ENCODE results near the gene LMO4. TPM values are rescaled to one million over a fixed set of nuclear protein-coding genes. Genes with fewer than 3 reads are reported as not detected.

Gene LMO4
- total RNA-seq, 6 experiments from 2014 or later = 33.1 to 43.4 (median 38.3) TPM

DNA sequence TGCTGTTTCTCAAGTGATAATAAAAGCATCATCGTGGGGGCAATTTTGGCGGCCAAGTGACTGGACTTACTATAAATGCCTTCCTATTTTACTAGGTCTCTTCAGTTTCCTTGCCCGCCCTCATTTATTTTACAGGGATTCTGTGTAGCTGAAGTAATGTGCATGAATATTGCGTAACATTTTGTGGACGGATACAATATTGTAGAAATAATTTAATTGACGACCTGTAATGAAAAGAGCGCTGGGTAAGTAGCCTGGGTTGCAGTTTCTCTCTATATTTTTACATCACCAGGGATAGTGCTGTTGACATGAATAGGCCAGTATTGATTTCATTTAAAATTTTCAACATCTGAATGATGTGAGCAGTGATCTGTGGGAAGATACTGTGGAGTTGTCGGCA, 28.1 kb upstream of the LMO4 start:
- DNase-seq = no peak
- no peaks in the 10 kb centered on the region for H3K9me3 Mint-ChIP-seq
- H3K27ac Mint-ChIP-seq = no peak overlapping the region
- H3K4me1 Mint-ChIP-seq (ENCODE audit: low read depth) = peaks cover 3% of the 10 kb centered on the region
- no peak overlapping the region for H3K4me3 Mint-ChIP-seq
- TF ChIP-seq, protein P1, sequence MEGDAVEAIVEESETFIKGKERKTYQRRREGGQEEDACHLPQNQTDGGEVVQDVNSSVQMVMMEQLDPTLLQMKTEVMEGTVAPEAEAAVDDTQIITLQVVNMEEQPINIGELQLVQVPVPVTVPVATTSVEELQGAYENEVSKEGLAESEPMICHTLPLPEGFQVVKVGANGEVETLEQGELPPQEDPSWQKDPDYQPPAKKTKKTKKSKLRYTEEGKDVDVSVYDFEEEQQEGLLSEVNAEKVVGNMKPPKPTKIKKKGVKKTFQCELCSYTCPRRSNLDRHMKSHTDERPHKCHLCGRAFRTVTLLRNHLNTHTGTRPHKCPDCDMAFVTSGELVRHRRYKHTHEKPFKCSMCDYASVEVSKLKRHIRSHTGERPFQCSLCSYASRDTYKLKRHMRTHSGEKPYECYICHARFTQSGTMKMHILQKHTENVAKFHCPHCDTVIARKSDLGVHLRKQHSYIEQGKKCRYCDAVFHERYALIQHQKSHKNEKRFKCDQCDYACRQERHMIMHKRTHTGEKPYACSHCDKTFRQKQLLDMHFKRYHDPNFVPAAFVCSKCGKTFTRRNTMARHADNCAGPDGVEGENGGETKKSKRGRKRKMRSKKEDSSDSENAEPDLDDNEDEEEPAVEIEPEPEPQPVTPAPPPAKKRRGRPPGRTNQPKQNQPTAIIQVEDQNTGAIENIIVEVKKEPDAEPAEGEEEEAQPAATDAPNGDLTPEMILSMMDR (IDR thresholded peaks at IDR 0.05) = no peak
- peaks cover 21% of the 10 kb centered on the region for H3K27me3 Mint-ChIP-seq (ENCODE audit: insufficient read depth)
- no peaks in the 10 kb centered on the region for H3K36me3 Mint-ChIP-seq (ENCODE audit: low read depth)

DNA sequence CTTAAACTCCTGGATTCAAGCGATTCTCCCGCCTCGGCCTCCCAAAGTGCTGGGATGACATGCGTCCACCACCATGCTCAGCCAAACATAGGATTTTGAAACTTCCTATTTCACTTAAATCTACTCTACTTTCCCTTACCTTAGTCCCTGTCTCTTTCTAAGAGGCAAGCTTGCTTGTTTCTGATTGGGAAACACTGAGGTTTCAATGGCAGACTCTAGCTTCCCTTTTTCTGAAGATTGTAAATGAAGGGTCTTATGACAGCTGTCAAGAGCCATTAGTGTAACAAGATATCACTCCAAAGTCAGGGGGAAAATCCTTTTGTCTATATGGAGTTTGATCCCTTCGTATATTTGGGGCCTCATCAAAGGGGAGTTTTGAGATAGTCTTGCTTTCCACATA, 23.5 kb upstream of the LMO4 start:
- Mint-ChIP-seq H3K4me3 (no peak overlapping the region), H3K9me3 (no peaks in the 10 kb centered on the region), H3K4me1 (ENCODE audit: low read depth) (peaks cover 9% of the 10 kb centered on the region), H3K27me3 (ENCODE audit: insufficient read depth) (peaks cover 21% of the 10 kb centered on the region), H3K27ac (no peak overlapping the region), H3K36me3 (ENCODE audit: low read depth) (no peaks in the 10 kb centered on the region)
- DNase-seq = no peak
- TF ChIP-seq, protein P1 (IDR thresholded peaks at IDR 0.05) = no peak

DNA sequence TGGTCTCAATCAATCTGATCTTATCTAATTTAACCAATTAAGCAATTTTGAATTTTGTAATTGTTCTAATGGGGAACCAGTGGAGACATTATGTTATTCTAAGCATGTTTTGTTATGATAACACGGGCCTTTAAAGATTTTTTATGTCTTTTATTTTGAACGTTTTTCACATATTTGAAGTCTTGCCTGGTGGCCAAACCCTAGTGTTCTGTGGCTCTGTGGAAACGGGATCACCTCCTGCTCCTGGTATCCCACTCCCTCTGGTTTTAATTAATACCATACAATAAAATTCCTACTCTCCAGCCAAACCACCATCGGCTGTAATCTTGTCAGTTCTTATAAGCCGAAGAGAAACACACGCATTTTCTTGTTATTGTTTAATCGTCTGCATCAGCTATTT, 22.9 kb upstream of the LMO4 start:
- Mint-ChIP-seq H3K27me3 (ENCODE audit: insufficient read depth) (peaks cover 25% of the 10 kb centered on the region), H3K36me3 (ENCODE audit: low read depth) (no peaks in the 10 kb centered on the region), H3K27ac (no peak overlapping the region), H3K4me3 (no peak overlapping the region), H3K4me1 (ENCODE audit: low read depth) (peaks cover 9% of the 10 kb centered on the region), H3K9me3 (no peaks in the 10 kb centered on the region)
- no peak for DNase-seq
- TF ChIP-seq, protein P1 (IDR thresholded peaks at IDR 0.05) = no peak

DNA sequence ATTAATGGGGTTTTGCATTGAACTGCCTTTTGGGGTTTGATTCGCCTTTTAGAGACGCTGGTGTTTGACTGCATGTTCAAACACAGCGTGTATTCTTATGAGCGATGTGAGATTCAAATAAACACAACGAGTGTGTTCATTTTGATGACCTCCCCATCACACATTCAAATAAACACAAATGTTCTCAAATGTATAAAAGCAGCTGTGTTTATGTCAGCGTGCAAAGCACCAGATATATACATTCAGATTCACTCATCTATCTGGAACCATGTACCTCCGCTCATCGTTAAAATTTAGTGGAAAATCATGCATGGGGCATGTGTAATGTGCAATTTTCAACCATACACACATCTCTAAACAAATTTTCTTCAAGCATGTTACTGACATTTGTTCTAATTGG, 21.4 kb upstream of the LMO4 start:
- Mint-ChIP-seq H3K27ac (no peak overlapping the region), H3K27me3 (ENCODE audit: insufficient read depth) (peaks cover 21% of the 10 kb centered on the region), H3K36me3 (ENCODE audit: low read depth) (no peaks in the 10 kb centered on the region), H3K9me3 (no peaks in the 10 kb centered on the region), H3K4me3 (no peak overlapping the region), H3K4me1 (ENCODE audit: low read depth) (peaks cover 9% of the 10 kb centered on the region)
- TF ChIP-seq, protein P1 (IDR thresholded peaks at IDR 0.05) = no peak
- DNase-seq = no peak

DNA sequence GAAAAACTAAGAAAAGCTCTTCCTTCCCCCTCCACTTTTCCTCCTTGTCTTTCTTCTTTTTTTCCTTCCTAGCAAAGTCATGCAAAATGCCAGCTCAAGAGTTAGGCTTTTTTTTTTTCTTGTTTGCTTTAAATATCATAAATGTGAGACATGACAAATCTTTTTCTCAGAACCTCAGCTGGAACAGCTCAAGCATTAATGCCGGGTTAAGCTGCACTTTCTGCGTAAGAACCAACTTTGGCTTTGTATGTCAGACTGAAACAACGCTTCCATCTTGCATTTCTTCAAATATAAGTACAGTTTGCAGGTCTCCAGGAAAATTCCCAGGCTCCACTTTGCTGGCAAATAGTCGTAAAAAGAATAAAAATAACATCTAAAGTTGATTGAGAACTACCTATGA, 20.7 kb upstream of the LMO4 start:
- peaks cover 9% of the 10 kb centered on the region for H3K4me1 Mint-ChIP-seq (ENCODE audit: low read depth)
- no peak overlapping the region for H3K4me3 Mint-ChIP-seq
- no peaks in the 10 kb centered on the region for H3K9me3 Mint-ChIP-seq
- no peak overlapping the region for H3K27ac Mint-ChIP-seq
- TF ChIP-seq, protein P1 (IDR thresholded peaks at IDR 0.05) = no peak
- peaks cover 21% of the 10 kb centered on the region for H3K27me3 Mint-ChIP-seq (ENCODE audit: insufficient read depth)
- DNase-seq = no peak
- no peaks in the 10 kb centered on the region for H3K36me3 Mint-ChIP-seq (ENCODE audit: low read depth)

DNA sequence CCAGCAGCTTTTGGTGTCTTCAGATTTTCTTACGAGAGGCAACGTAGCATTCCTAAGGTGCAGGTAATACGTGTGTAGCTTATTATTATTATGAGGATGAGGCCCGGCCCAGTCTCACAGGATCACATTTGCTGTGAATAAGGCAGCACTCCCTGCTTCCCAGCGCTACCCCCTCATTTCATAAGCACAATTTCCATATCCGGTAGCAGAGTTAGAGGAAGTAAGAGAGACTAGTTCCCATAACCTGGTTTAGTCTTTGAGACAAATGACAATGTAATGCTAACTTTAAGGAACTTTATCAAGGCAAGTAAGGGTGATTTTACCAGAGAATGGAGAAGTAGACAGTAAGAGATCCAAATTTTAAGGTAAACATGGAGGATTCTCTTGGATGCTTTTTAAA, 14.6 kb upstream of the LMO4 start:
- Mint-ChIP-seq H3K4me3 (no peak overlapping the region), H3K27ac (no peak overlapping the region), H3K36me3 (ENCODE audit: low read depth) (no peaks in the 10 kb centered on the region), H3K4me1 (ENCODE audit: low read depth) (no peaks in the 10 kb centered on the region), H3K27me3 (ENCODE audit: insufficient read depth) (peaks cover 21% of the 10 kb centered on the region), H3K9me3 (no peaks in the 10 kb centered on the region)
- no peak for DNase-seq
- TF ChIP-seq, protein P1 (IDR thresholded peaks at IDR 0.05) = no peak

All from HFFc6 (cell line).